Measurements from ENCODE around the gene CPEB3.

The CPEB3 gene

DNA sequence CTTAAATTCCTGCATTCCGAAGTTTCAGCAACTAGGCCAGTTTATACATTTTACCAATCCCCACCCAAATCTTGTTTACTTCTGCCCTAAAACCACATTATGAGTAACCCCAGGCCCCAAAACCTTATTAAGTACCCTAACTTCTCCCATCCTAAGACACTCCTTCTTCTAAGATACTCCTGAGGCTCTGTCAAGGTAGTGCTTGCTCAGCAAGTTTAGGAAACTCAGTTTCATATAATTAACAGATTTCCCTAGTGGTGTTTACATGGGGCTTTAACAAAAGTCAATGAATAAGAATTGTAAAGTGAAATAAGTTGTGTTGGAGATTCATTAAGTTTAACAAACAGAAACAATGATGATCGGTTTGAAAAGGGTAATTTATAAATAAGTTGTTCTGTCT lies 77.8 kb downstream of the CPEB3 start:
- DNase-seq (ENCODE audit: low read depth): no peak

DNA sequence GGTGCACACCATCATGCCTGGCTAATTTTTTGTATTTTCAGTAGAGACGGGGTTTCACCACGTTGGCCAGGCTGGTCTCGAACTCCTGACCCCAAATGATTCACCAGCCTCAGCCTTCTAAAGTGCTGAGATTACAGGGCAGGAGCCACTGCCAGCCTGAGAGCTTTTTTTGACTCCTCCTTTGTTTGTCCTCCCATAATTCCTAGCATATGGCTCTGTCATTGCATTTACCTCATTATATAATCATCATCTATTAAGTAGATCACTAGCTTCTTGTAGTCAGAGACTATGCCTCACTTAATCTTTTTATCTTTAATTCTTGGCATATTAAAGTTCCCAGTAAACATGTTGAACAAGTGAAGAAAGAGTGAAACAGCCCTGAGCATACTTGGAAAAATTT lies 82.1 kb downstream of the CPEB3 start:
- no peak for DNase-seq (ENCODE audit: low read depth)

DNA sequence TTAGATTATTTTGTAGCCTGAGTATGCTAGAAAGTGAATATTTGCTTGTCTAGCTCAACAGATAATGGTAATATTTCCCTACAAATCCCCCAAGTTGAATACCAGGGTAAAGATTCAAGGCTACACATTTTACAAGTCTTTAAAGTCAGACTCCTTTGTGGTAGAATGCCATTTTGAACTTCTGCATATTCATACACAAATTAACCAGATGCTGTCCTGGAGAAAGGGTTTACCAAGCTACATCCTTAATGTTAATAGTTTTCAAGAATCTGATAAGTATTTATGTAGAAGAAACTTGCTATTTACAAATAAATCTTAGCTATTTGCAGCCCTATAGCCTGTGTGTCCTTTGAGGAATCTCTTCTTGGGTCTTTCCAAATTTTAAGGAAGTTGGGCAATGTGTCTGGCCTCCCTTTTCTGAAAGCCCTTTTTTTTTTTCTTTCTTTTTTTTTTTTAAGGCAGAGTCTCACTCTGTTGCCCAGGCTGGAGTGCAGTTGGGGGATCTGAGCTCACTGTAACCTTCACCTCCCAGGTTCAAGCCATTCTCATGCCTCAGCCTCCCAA lies 82.6 kb downstream of the CPEB3 start:
- DNase-seq (ENCODE audit: low read depth): no peak

DNA sequence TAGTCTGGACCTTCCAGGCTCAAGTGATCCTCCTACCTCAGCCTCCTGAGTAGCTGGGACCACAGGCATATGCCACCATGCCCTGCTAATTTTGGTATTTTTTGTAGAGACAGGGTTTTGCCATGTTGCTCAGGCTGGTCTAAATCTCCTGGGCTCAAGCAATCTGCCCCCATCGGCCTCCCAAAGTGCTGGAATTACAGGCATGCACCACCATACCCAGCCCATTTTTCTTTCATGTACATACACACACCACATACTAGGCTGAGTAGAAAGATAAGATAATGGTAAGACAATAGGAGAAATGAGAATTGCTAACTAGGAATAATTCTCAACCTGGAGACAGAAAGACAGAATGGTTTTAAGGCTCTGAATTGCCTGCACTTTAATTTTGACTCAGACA lies 83.8 kb downstream of the CPEB3 start:
- no peak for DNase-seq (ENCODE audit: low read depth)

DNA sequence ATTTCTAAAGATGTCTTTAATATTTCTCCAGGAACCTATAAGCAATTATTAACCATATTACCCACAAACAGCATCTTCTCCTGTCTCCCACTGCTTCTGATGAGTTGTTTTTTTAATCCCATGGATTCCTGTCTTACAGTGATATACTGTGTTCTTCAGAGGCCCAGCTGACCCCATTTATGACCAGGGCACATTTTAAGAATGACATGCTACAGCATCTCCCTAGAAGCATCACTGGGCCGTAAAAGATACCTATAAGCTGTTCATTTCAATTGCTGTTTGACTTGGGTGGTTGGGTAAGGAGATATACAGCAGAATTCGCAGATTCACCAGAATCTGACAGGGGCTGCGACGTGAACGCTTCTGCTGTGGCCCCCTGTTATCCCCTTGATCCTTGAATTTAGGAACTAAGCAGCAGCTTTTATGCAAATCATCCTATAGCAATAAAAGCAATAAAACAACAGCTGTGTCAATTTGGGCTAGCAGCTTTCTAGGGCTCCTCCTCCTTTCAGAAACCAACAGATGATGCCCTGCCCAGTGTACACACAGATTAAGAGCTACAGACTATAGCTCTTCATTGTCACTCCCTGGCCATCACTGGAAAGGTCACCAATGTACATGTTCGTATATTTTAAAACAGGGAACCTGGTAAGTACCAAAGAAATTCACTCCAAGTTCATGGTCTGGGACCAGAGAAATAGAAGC lies 86.8 kb downstream of the CPEB3 start:
- no peak for DNase-seq (ENCODE audit: low read depth)

DNA sequence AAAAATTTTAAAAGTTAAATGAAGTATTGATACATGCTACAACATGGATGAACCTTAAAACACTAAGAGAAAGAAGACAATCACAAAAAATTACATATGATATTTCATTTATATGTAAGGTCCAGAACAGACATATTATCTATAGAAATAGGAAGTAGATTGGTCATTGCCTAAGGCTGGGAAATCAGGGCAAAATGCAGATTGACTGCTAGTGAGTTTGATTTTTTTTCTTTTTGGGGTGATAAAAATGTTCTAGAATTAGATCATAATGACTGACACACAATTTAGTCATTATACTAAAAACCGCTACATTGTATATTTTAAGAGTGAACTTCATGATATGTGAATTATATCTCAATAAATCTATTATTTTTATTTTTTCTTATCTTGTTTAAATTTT lies 88.3 kb downstream of the CPEB3 start:
- DNase-seq (ENCODE audit: low read depth): no peak

DNA sequence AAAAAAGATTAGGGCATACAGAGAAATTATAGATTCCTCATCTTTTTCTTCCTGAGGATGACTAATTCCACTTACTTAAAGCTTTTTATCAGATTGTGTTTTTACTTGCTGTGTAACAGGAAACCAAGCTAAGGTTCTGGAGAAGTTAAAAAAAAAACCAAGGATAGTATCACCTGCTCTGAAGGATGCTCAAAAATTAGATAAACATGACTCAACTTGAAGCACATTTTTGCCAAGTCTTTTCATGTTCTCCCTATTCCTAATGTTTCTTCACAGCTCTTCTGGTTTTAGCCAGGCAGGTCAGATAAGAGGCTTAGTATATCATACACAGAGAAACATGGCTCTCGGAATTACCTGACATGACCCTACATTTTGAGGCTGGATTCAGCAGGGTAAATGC lies 90.3 kb downstream of the CPEB3 start:
- no peak for DNase-seq (ENCODE audit: low read depth)

DNA sequence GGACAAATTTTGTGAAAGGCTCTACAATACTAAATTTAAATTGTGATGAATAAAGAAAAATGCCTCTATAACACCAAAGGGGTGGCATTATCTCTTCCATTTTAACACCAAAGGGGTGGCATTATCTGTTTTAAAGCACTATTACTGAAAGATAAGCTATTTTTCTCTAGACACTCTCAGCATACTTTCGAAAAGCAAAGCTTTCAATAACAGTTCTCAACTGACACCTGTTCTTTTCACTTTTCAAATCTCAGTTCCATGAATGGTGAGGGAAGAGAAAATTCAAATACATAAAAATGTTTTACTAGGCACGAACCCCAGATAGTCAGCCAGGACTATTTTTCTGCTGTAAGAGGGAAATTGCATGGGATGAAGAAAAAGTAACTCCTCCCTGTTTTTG lies 103.8 kb downstream of the CPEB3 start:
- no peak for DNase-seq (ENCODE audit: low read depth)

DNA sequence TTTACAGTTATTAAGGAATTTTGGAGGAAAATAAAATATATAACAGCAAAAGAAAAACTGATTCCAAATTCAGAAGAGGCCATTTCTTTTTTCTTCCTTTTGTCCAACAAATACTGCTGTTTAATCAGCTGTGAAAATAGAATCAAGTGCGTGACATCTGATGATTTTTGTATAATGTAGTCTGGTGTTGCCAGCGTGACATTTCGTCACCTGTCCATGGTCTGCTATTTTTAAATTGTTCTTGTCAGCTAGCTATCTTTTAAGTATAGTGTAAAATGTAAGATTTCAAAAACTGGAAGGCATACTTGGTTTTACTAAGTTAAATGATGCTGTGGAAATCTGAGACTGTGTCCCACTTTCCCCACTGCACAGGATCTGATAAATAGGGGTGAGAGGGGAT lies 105.9 kb downstream of the CPEB3 start:
- DNase-seq (ENCODE audit: low read depth): no peak

DNA sequence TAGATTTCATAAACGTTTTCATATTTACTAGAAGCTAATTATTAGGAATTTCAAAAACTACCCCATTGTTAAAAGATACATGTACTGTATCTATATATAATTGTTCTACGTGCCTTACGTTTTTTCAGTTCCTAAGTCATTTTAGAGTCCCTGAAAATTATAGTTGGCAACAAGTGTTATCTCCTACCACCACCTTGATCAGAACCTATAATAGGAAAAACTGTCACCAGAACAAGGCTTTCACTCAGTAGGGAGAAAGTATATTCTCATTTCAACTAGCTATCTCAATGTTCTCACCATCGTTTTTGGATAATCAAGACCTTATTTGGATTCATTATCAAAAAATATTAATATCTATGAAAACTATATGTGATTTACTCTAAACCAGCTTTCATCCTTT lies 107.7 kb downstream of the CPEB3 start:
- DNase-seq (ENCODE audit: low read depth): no peak

DNA sequence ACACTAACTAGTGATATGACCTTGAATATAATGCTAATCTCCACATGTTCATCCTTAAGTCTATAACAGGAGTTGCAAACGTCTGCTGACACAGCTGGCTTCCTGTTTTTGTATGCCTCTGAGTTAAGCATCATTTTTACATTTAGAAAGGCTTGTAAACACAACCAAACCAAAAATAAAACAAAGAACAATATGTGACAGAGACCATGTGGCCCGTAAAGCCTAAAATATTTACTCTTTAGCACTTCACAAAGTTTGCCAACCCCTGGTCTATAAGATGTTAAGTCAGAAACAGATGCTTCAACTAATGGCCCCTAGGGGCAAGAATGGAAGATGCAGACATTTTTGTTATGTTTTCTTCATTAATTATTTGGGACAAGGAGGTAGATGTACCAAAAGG lies 109.3 kb downstream of the CPEB3 start:
- DNase-seq (ENCODE audit: low read depth): no peak

DNA sequence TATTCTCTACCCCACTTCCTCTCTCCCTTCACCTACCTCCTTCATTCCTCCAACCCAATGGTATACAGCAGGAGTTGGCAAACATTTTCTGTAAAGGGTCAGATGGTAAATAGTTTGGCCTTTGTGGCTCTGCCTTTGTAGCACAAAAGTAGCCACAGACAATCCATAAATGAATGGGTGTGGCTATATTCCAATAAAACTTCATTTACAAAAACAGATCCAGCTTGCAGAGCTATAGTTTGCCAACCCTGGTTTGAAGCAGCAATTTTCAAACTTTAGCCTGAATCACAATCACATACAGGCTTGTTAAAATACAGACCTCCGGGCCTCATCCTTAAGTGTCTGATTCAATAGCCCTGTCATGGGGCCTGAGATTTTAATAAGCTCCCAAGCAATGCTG lies 110.5 kb downstream of the CPEB3 start:
- no peak for DNase-seq (ENCODE audit: low read depth)

DNA sequence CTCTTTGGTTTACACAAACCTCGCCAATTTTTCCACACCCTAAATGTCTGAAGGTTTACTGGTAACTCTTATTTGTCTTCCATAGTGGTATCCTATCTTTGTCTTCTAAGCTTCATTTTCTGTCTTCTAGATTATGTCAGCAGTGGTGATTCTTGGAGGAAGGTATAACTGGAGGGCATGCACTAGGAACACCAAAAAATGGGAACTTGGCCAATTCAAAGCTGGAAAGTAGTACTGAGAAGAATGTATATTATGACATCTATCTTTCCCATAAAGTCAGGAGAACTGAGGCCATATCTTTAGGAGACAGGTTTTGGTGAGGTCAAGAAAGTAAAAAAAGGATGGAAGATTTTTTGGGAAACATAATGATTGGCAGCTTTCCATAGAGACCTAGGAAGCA lies 113.3 kb downstream of the CPEB3 start:
- no peak for DNase-seq (ENCODE audit: low read depth)

DNA sequence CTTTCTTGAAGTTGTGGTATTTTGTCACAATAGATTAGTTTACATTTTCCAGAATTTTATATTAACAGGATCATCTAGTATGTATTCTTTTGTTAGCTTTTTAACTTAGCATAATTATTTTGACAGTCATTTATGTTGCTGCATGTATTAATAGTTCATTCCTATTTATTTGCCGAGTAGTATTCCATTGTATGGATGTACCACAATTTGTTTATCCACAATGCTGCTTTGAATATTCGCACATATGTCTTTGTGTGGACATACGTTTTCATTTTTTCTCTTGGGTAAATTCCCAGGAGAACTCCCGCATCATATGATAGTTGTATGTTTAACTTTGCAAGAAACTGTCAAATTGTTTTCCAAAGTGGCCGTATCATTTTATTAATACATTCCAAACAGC lies 115.7 kb downstream of the CPEB3 start:
- DNase-seq (ENCODE audit: low read depth): no peak

DNA sequence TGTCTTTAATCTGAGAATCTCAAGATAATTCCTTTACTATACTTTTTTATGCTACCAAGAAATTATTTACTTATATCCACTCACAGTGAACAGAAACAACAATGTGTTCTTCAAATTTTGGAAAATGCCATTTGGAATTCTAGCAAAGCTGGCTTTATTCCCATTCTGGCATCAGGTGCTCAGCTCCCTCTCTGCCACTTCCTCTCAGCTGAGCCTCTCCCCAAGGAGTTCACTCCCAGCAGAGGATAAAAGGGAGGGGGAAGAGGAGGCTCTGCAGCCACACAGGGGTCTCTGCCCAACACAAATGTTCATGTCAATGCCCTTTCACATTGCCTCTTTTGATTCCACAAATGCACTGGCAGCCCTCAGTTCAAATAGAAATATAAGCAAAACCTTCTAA lies 116.9 kb downstream of the CPEB3 start:
- DNase-seq (ENCODE audit: low read depth): no peak

DNA sequence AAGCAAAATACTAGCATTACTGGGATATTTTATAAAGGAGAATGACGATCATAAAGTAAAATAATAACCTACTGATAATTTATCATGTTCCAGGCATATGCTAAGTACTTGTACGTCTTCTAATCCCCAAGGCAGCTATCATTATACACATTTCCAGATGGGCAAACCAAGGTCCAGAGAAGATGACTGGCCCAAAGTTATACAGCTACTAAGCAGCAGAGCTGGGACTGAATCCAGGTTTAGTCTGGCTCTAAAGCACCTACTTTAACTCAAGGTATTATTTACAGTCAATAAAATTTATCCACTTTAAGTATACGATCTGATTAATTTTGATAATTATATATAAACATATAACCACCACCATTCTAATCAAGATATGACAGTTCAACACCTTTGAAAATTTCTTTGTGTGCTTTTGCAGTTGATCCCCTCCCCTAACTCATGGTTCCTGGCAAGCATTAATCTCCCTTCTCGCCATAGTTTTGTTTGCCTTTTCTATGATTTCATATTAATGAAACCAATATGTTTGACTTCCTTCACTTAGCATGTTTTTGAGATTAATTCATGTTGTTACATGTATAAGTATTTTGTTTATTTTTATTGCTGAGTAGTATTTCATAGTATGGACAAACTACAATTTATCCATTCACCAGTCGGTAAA lies 126.7 kb downstream of the CPEB3 start:
- DNase-seq (ENCODE audit: low read depth): no peak

DNA sequence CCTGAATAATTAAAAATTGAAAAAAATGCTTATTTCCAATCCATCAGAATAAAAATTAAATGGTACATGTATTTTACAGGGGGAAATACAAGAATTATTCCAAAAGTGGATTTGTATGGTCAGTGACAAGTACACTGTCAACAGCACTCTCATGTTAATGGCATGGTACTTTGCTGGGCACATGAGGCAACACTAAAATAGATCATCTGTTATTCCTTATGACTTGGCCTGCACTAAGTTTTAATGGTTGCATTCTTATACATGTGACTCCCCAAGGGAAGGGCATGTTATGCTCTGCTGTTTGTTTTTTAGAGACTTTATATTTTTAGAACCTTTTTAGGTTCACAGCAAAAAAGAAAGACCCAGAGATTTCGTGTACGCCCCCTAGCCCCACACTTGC lies 128.3 kb downstream of the CPEB3 start:
- DNase-seq (ENCODE audit: low read depth): no peak

DNA sequence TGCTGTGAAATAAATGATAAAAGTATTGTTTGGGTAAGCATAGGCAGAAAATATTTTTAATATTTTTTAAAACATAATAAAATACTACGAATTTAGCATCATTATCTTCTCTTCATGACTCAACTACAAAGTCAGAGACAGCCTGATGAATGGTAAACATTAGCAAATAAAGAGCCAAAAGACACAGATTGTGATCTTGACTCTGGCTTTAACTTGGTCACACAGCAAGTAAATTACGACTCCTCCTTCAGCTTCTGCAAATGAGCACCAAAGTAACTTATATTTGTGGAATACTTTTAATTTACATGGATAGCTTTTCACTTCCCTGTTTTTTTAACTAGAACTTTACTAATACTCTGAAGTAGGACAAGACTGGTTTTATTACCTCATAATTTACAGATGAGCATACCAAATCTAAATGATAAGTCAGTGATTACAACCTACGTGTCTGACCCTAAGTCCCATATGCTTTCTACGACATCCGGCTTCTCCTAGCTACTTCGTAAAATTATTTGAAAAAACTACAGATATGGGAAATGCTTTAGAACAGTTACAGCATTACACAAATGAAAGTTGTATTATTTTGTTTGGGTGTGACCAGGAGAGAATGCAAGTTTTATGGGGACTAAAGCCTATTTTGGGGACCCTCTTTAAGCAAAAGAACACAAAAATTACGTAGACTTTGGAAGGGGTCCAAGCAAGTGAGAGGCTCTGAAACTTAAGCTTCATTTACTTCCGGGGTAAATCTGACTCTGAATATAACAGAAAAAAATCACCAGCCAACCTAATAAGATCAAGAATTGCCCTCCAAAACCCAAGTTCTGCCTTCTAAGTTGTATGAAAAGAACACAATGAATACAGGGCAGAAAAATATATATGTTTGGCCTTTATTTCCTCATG lies 133.8 kb downstream of the CPEB3 start:
- DNase-seq (ENCODE audit: low read depth): no peak

DNA sequence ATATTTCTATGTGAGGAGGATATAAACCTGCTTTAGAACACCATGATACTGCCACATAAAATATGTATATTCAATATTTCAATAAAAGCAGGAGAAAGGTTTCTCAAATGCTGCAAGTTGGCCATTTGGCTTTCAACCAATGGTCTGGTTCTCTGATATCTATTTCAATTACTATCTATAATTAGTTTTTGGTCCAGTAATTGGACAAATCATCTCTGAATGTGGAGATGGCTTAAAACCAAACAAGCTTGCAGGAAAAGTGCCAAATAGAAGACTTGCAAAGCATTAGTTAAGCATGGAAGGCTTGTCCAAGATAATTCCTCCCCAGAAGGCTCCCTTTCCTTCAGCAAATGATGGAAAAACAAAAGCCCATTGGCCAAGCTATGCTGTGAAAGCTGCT lies 140.1 kb downstream of the CPEB3 start:
- DNase-seq (ENCODE audit: low read depth): no peak

DNA sequence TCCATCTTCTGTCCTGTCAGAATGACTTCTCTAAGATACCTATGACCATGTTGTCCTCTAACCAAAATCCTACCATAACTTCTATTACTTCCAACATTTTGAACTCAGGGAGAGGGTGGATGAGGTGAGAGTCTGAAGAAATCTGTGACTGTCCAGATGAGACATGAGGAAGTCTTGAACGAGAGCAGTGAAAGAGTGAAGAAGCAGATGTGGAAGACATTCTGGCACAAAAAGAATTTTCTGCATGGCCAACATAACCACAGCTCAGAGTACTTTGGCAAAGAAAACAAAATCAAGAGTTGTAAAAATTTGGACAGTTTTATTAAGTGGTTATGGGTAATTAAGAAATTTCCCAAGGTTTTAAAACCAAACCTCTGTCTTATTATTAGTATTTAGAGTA lies 141.6 kb downstream of the CPEB3 start:
- no peak for DNase-seq (ENCODE audit: low read depth)

DNA sequence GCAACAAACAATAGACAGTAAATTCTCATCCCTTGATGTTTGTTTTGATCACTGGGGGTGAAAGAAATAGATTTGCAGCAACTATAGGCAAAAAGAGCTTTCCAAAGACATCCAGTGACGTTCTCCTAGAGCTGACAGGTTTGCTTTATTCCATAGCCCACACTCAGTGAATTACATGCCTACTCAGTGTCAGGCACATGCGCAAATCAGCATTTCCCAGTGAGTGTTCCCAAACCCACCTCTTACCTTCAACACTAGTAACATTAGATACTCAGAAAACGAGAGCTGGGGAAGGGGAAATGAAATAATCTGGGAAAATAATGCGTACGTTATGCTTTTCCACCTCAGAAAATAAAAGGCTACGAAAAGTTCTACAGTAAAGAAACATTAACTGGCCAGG lies 144.1 kb downstream of the CPEB3 start:
- DNase-seq (ENCODE audit: low read depth): no peak

DNA sequence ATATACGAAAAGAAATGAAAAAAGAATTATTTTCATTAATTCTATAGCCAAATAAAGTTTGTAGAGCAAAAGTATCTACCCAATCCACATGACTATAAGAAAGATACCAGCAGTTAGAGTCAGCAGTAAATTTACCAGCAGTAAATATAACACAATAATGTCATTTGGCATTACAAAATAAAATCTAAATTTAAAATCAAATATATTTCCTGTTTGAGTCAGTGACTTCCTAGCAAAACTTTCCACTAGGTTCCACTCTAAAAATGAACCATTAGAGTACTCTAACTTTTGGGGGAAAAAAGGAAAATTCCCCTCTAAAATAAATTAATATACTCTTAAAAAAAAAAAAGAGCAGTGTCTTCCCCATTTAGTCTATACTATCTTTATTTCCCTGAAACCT lies 144.8 kb downstream of the CPEB3 start:
- DNase-seq (ENCODE audit: low read depth): no peak

DNA sequence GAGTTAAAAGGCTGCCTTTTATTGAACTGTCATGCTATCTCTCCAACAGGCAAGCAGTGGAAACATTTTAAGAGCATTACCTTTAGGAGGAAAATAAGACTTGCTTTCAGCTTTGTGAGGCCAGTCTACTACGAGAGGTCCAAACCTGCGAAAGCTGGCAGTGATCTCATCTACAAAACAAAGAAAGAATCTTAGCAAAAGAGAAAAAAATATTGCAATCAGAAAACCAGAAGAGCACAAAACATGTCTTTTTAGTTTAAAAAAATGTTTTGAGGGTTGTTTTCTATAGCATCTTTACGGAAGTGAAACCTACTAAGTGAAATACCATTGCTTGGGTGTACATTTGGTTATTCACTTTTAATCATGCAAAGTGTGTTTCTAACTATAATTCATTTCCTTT lies 147.9 kb downstream of the CPEB3 start:
- no peak for DNase-seq (ENCODE audit: low read depth)

Data from activated T-cell treated with anti-CD3 and anti-CD28 coated beads for 24 hours (primary cell).